Neural cell (in vitro differentiated cells): ENCODE data around the gene KITLG. TPM values are rescaled to one million over a fixed set of nuclear protein-coding genes. Genes with fewer than 3 reads are reported as not detected.

Experiments
- H2AFZ ChIP-seq: fragments of 200-600, 300-800 bp; sonication (generic), shearing (Covaris generic); 2 replicates; pipeline ENCODE4 v1.6.0; 2014; ENCODE audit warnings: low read depth, mild to moderate bottlenecking, antibody characterized with exemption, low read length, moderate library complexity
- H3F3A ChIP-seq: fragments of 200-600 bp; shearing (Covaris generic); 2 replicates; pipeline ENCODE4 v1.6.1; 2016; ENCODE audit warnings: mild to moderate bottlenecking, moderate library complexity, mixed read lengths, antibody characterized with exemption, low read length; ENCODE audit not compliant: insufficient read depth, poor library complexity, severe bottlenecking
- H3K27ac ChIP-seq: fragments of 200-600, 300-800 bp; sonication (generic), shearing (Covaris generic); 2 replicates; pipeline ENCODE4 v1.5.1; 2014; ENCODE audit warnings: mild to moderate bottlenecking, low read length, moderate library complexity
- H3K27me3 ChIP-seq: fragments of 300-800, 200-600 bp; sonication (generic), shearing (Covaris generic); 2 replicates; pipeline ENCODE4 v1.6.0; 2014; ENCODE audit warnings: mild to moderate bottlenecking, low read depth, low read length, moderate library complexity; ENCODE audit not compliant: insufficient read depth
- H3K36me3 ChIP-seq: fragments of 300-800, 200-600 bp; sonication (generic), shearing (Covaris generic); 2 replicates; pipeline ENCODE4 v1.5.1; 2014; ENCODE audit warnings: mild to moderate bottlenecking, antibody characterized with exemption, low read length, moderate library complexity; ENCODE audit not compliant: insufficient read depth
- H3K4me2 ChIP-seq: fragments of 300-800, 200-600 bp; sonication (generic), shearing (Covaris generic); 2 replicates; pipeline ENCODE4 v1.6.0; 2014; ENCODE audit warnings: mild to moderate bottlenecking, low read length
- H3K4me3 ChIP-seq: fragments of 300-800, 200-600 bp; sonication (generic), shearing (Covaris generic); 2 replicates; pipeline ENCODE4 v1.5.1; 2014; ENCODE audit warnings: mild to moderate bottlenecking, low read length, moderate library complexity
- H3K79me2 ChIP-seq: fragments of 200-600 bp; shearing (Covaris generic); replicated peaks from 2 replicates; pipeline ENCODE4 v1.6.0; 2014; ENCODE audit warnings: mild to moderate bottlenecking, low read length, moderate library complexity; ENCODE audit not compliant: insufficient read depth
- H3K9ac ChIP-seq: fragments of 300-800, 200-600 bp; sonication (generic), shearing (Covaris generic); 2 replicates; pipeline ENCODE4 v1.6.1; 2016; ENCODE audit warnings: mild to moderate bottlenecking, low read length, mixed read lengths
- H3K9me2 ChIP-seq: fragments of 200-600 bp; shearing (Covaris generic); 2 replicates; pipeline ENCODE4 v1.6.1; 2016; ENCODE audit warnings: mild to moderate bottlenecking, low read length, mixed read lengths; ENCODE audit not compliant: insufficient read depth
- H3K9me3 ChIP-seq: fragments of 200-600, 300-800 bp; sonication (generic), shearing (Covaris generic); 2 replicates; pipeline ENCODE4 v1.6.1; 2016; ENCODE audit warnings: mild to moderate bottlenecking, mixed run types, low read length, moderate library complexity, mixed read lengths
- H4K20me1 ChIP-seq: fragments of 200-600 bp; shearing (Covaris generic); 2 replicates; pipeline ENCODE4 v1.6.1; 2016; ENCODE audit warnings: mild to moderate bottlenecking, mixed run types; ENCODE audit not compliant: insufficient read depth
- EZH2 ChIP-seq: fragments of 200-600, 300-800 bp; shearing (Covaris generic), sonication (generic); IDR thresholded peaks from 2 replicates; pipeline ENCODE4 v1.6.1; 2014; ENCODE audit warnings: antibody characterized with exemption, low read length, borderline replicate concordance, mild to moderate bottlenecking; ENCODE audit not compliant: insufficient read depth, poor library complexity, severe bottlenecking
- MXI1 ChIP-seq: fragments of 450-650 bp; conservative IDR thresholded peaks from 2 replicates; pipeline ENCODE4 v1.6.1; 2014; ENCODE audit warnings: antibody characterized with exemption, mild to moderate bottlenecking; ENCODE audit not compliant: poor library complexity, severe bottlenecking
- POLR2AphosphoS5 ChIP-seq: IDR thresholded peaks from 2 replicates; pipeline ENCODE4 v1.6.1; 2012
- RAD21 ChIP-seq: fragments of 450-650 bp; conservative IDR thresholded peaks from 2 replicates; pipeline ENCODE4 v1.6.1; 2014; ENCODE audit warnings: antibody characterized with exemption, mild to moderate bottlenecking, moderate library complexity
- REST ChIP-seq: IDR thresholded peaks from 2 replicates; pipeline ENCODE4 v1.6.1; 2012; ENCODE audit warnings: borderline replicate concordance
- SMC3 ChIP-seq: fragments of 450-650 bp; conservative IDR thresholded peaks from 2 replicates; pipeline ENCODE4 v1.6.1; 2014; ENCODE audit warnings: antibody characterized with exemption, mild to moderate bottlenecking, moderate library complexity; ENCODE audit not compliant: poor library complexity
- TAF1 ChIP-seq: IDR thresholded peaks from 2 replicates; pipeline ENCODE4 v1.6.1; 2012; ENCODE audit warnings: low read depth
- polyA plus RNA-seq: library from polyadenylated mRNA; depleted of rRNA; stranded (reverse); fragments of >200 nt; gene quantifications from 2 replicates; pipeline ENCODE4 v1.2.3, GENCODE V29; 2014
- TF ChIP-seq, protein P1 (sequence below): fragments of 450-650 bp; IDR thresholded peaks from 2 replicates; pipeline ENCODE4 v1.5.1; 2014; ENCODE audit warnings: antibody characterized with exemption, mild to moderate bottlenecking, moderate library complexity; ENCODE audit not compliant: poor library complexity, severe bottlenecking

The KITLG gene
- polyA plus RNA-seq, 1 donor from 2014 or later, result 6.2 TPM

GRCh38 chr12:88577537-88577936 lies 2.7 kb downstream of the KITLG start:
- Histone ChIP-seq H3K9me2 (no peaks in the 10 kb centered on the region), H3K4me3 (no peak overlapping the region), H2AFZ (no peak overlapping the region), H4K20me1 (no peaks in the 10 kb centered on the region), H3K36me3 (no peaks in the 10 kb centered on the region), H3K27me3 (peaks cover 16% of the 10 kb centered on the region), H3K4me2 (no peak overlapping the region), H3K27ac (no peak overlapping the region), H3K9me3 (no peaks in the 10 kb centered on the region), H3K79me2 (peaks cover 38% of the 10 kb centered on the region), H3F3A (peaks cover 6% of the 10 kb centered on the region), H3K9ac (no peak overlapping the region)
- no peak for TF ChIP-seq RAD21
- TF ChIP-seq EZH2, result no peak
- no peak for TF ChIP-seq SMC3
- TF ChIP-seq MXI1, result no peak
- TF ChIP-seq TAF1, result no peak
- TF ChIP-seq, protein P1, sequence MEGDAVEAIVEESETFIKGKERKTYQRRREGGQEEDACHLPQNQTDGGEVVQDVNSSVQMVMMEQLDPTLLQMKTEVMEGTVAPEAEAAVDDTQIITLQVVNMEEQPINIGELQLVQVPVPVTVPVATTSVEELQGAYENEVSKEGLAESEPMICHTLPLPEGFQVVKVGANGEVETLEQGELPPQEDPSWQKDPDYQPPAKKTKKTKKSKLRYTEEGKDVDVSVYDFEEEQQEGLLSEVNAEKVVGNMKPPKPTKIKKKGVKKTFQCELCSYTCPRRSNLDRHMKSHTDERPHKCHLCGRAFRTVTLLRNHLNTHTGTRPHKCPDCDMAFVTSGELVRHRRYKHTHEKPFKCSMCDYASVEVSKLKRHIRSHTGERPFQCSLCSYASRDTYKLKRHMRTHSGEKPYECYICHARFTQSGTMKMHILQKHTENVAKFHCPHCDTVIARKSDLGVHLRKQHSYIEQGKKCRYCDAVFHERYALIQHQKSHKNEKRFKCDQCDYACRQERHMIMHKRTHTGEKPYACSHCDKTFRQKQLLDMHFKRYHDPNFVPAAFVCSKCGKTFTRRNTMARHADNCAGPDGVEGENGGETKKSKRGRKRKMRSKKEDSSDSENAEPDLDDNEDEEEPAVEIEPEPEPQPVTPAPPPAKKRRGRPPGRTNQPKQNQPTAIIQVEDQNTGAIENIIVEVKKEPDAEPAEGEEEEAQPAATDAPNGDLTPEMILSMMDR, result peak; percentile 39
- TF ChIP-seq POLR2AphosphoS5, result no peak

DNA sequence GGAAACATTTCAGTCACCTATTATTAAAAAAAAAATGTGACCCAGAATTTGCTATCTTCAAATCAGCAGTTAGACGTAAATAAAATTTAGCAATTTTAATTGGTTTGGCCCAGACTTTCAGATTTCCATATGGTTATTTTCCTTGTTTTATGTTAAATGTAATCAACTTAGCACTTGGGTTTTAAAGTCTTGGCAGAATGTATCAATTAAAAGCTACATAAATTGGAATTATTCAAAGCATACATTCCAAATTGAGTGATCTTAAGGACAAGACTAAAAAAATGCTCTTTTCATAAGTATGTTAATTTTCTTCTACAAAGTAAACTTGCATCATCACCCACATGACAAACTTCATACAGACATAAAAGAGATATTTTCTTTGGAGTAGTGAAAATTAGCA lies 3.4 kb downstream of the KITLG start:
- Histone ChIP-seq H3K4me2 (no peak overlapping the region), H3K27me3 (peaks cover 16% of the 10 kb centered on the region), H3K4me3 (no peak overlapping the region), H3K36me3 (no peaks in the 10 kb centered on the region), H3K9ac (no peak overlapping the region), H3K27ac (no peak overlapping the region), H3K9me3 (no peaks in the 10 kb centered on the region), H3K9me2 (no peaks in the 10 kb centered on the region), H4K20me1 (no peaks in the 10 kb centered on the region), H3K79me2 (peaks cover 38% of the 10 kb centered on the region), H3F3A (peaks cover 6% of the 10 kb centered on the region), H2AFZ (no peak overlapping the region)
- TF ChIP-seq REST (no peak), TAF1 (no peak), MXI1 (no peak)
- TF ChIP-seq, protein P1, result no peak
